ENCODE measurements around the gene ENC1.
A peak's percentile ranks its signal among the peaks of the same experiment; 100 is the strongest.

Gene ENC1

GRCh38 chr5:74630453-74631066 is 10.0 kb downstream of the ENC1 start:
- no peak for DNase-seq

GRCh38 chr5:74629326-74629725 is 11.2 kb downstream of the ENC1 start:
- no peak for DNase-seq

GRCh38 chr5:74628359-74628758 is 12.2 kb downstream of the ENC1 start:
- DNase-seq = no peak

DNA sequence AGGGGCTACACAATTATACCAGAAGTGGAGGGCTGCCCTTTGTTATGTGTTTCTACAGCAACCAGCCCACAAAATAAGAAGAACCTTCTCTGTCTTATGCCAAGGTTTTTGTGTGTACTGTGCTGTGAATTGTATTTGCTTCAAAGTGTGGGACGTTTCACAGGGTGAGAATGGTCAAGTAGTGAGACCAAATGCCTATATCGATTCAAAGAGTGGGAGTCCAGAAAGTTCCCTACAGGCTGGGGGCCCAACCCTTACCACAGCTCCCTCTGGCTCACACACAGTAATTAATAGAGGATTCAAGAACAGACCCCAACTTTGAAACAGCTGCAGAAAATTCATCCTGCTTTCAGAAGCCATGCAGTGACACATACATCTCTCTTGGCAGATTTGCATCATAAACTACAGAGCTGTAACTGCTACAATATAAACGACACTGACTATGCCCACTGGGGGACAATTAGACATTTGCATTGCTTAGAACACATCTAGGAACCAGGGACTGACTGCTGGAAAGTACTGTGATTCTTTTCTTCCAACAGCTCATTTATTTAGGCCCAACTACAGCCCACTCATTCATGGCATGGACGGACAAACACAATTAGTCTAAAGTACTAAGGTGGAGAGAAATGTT is 12.8 kb downstream of the ENC1 start:
- no peak for DNase-seq

DNA sequence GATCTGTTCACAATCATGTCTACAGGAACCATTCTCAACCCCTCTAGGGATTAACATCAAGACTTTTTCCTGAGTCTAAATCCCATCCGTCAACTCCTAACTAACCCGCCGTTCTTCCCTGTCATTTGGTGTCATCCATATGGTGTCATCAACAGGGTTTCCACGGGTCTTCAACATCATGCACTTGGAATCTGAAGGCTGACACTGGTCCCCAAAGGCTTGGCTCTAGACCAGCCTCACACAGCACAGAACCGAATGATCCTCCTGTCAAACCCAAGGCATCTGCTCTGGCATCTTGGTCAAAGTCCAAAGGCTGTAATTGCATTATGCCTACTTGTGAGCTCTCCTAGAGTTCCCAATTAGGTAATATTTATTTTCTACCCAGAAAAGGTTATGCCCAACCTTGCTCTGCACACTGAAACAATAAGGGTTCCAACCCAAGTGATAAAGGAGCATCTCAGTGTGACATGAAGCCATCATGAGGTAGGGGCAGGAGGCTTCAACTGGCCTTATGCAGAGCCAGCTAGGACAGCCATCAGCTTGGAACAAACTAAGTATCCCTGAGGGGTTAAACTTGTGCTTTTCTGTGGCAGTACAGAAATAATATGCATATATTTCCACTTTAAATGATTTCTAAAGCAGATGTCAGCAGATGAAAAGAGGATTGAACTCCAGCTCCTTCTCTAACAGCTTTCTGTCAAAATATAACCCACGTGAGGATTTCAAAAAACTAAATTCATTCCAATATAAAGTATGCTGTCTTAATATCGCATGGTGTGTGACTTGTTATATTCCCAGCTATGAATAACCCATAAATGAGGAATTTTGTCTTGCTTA is 13.9 kb downstream of the ENC1 start:
- DNase-seq = no peak

GRCh38 chr5:74625742-74626241 is 14.7 kb downstream of the ENC1 start:
- peak; percentile 44 for DNase-seq

DNA sequence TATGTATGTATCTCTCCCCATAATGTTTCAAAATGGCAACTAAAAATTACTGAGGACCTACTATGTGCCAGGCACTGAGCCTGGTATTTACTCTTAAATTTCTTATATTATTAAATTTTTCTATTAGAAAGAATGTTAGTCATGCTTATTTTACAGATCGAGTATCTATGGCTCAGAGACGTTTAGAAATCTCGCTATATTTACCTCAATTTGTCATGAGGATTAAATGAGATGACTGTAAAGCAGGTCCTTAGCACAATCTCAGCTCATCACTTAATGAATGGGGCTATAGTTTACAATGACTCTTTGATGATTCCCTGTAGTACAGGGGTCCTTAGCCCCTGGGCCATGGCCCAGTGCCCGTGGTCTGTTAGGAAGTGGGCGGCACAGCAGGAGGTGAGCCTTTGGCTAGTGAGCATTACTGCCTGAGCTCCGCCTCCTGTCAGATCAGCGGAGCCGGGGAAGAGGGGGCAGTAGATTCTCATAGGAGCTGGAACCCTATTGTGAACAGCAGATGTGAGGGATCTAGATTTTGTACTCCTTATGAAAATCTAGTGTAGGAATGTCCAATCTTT is 15.5 kb downstream of the ENC1 start:
- no peak for DNase-seq

DNA sequence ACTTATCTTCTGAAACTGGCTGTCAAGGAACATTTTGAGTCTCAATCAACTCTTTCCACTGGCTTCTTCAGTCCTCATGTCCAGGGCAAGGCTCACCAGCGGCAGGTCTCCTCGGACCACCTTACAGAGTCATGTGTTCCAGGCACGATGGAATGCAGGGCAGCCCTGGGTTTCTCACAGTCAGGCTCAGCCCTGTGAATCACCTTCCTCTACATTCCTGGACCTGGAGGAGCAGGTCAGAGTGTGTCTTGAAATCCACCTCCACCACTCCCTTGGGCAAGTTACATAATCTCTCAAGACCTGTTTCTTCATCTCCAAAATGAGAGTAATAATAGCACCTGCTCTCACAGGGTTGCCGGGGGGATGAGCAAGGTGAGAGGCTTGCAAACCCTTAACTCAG is 16.0 kb downstream of the ENC1 start:
- DNase-seq = no peak

DNA sequence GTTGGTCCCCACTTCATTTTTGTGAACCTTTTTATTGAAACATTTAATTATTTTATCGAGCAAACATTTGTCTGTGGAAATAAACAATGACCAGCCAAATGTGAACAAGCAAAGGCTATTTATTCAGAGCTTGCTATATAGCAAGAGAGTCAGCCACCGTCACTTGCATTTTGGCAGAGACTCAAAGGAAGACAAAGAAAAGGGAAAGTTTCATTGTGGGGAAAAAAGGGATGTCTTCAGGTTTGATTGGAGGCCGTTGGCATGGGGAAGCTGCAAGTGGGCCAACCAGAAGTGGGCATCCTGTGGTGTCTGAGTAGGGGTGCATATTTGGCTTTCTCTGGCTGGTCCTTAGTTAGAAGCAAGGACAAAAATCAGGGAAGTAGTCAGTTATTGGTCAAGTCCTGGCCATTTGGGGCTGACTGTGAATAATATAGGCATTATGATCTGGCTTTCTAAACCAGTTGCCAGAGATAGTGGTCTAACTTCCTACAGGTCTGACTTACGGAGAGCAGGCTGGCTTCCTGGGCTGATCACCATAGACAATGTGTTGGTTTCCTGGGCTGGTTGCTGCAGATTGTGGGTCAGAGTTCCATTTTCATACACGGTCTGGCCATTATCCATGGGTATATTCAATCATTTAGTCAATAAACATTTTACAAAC is 16.6 kb downstream of the ENC1 start:
- no peak for DNase-seq

- peak; percentile 60 for DNase-seq
Measured at GRCh38 chr5:74623006-74623611, 17.4 kb downstream of the ENC1 start.

- DNase-seq = no peak
Measured at GRCh38 chr5:74622122-74622521, 18.4 kb downstream of the ENC1 start.

DNA sequence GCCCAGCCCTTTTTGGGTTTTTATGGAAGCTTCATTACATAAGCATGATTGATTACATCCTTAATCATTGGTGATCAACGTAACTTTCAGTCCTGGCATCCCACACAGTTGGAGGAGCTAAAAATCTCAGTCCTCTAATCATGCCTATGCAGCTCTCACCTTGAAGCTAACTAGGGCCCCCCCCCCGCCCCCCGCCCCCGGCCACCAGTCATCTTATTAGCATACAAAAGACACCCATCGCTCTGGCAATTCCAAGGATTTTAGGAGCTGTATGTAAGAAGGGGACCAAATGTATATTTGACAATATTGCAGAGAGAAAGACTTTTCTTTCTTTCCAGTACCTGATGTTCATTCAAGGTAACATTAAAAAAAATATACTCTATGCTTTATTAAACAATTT is 19.0 kb downstream of the ENC1 start:
- DNase-seq = no peak

DNA sequence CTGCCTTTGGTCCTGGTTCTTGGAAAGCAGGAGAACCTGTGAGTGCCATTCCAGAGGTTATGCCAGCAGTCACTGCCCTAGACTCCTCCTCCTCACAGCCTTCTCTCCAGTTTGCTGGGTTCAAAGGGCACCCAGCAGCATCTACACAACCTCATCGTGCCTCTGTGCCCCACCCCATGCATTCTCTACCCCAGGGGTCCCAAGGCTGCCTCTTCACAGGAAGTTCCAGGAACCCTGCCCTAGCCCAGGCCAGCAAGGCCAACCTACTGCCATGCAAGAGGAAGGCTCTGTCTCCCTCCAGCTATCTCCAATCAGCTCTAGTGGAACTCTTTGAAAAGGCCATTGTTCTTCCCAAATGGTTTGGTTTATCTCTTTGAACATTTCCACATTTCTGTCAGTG is 21.2 kb downstream of the ENC1 start:
- DNase-seq = no peak

DNA sequence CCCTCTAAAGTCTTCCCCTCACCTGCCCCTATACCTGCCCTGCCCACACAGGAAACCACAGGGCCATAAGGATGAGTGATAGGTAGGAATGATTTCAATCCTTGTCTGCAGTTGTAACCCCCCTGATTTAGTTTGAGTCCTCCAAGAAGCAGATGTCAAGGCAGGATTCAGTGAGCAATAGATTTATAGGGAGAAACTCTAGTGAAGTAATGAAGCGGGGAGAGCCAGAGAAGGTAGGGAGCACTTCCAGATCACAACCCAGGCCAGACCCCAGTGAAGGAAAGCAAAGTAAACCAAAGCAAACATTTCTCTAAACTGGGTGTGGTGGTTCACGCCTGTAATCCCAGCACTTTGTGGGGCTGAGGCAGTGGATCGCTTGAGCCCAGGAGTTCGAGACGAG is 22.4 kb downstream of the ENC1 start:
- no peak for DNase-seq

- no peak for DNase-seq
Measured at GRCh38 chr5:74617202-74617601, 23.3 kb downstream of the ENC1 start.

DNA sequence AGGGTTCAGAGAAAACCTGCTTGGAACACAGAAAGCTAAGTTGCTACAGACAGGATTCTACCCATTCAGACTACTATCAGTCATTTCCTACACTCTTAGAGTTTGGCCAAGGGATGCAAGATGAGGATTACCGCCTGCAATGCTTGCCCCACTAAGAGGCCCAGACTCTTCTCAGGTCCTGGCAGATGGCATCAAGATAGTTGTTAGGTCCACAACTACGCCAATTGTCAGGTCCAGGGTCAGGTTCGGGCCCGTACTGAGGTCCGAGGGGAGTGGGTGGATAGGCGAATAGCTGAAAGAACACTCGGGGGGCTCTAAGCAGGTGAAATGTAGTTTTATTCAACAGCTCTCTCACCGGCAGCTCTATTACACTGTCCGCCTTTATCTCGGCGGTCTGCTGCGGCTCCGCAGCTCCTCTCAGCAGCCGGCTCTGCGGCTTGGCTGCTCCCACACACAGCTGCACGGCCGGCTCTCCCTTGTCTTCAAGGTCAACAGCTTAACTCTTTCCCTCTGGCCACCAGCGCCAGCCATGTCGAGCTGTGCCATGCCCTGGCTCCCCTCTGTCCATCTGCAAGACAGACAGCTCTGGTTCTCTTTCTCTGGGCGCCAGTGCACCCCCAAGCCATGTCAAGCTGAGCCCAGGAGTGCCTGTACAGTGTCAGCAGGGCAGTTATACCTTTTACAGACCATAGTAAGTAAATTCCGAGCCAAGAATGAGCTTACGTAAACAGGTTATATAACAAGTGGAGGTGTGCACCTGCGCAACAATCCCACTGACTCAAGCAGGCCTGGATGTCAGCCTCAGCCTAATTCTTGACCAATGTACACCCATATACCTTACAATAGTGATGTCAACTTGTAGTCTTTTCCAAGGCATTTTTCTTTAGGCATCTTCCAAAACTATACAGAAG is 24.0 kb downstream of the ENC1 start:
- DNase-seq = no peak

DNA sequence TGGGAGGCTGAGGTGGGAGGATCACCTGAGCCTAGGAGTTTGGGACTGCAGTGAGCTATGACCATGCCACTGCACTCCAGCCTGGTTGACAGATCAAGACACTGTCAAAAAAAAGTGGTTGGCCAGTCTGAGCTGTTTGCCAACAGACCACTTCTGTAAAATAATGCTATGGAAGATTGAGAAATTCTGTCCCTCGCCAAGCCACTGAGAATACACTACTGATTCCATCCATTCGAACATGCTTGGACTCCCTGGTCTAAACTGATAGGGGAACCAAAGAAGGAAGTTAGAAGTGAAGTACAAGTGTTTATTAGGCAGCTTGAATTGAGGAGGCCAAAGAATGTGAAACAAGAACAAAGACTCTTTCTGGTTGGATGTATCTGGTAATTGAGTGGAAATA is 27.2 kb downstream of the ENC1 start:
- DNase-seq = no peak

DNA sequence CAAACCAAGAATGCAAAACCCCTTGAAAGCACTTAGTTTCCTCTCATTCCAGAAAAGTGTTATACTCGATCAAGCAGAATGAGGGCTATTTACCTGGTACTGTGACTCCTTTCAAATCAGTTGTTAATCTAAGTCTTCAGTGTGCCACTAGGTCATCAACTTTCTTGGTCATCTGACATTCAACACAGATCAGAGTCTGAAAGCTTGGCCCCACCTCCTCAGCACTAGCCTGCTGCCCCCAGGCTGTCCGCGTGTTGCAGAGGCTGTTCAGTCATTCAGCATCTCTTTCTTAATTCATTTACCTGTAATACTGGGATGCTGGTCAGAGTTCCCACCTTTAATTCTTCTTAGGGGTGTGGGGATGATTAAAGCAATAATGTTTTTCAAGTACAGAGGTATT is 28.5 kb downstream of the ENC1 start:
- DNase-seq = no peak

GRCh38 chr5:74608736-74609601 is 31.6 kb downstream of the ENC1 start:
- no peak for DNase-seq

- no peak for DNase-seq
Measured at GRCh38 chr5:74605759-74606158, 34.8 kb downstream of the ENC1 start.

DNA sequence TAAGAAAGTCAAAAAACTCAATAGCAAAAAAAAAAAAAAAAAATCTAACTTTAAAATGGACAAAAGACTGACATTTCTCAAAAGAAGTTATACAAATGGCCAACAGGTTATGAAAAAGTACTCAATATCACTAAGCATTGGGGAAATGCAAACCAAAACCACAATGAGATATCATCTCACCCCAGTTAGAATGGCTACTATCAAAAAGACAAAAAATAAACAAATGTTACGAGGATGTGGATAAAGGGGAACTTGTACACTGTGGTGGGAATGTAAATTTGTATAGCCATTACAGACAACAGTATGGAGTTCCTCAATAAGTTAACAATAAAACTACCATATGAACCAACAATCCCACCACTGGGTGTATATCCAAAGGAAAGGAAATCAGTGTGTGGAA is 37.2 kb downstream of the ENC1 start:
- DNase-seq = no peak
